ENCODE measurements around the gene ZNF716. TPM values are rescaled to one million over a fixed set of nuclear protein-coding genes. Genes with fewer than 3 reads are reported as not detected.
"Not testable (repeated sequence)": the region's sequence is repeated elsewhere in the genome, so short reads cannot be mapped to it uniquely, and the experiment has no call there.

The ZNF716 gene
- not detected in 2 replicates for total RNA-seq (2022)
- not detected for Bru-seq, nascent RNA
- BruChase-seq, experiment 1, labeled RNA remaining after a 6-hour chase = not detected
- not detected for BruChase-seq, experiment 2, labeled RNA remaining after a 2-hour chase
- long read RNA-seq = 0 reads

DNA sequence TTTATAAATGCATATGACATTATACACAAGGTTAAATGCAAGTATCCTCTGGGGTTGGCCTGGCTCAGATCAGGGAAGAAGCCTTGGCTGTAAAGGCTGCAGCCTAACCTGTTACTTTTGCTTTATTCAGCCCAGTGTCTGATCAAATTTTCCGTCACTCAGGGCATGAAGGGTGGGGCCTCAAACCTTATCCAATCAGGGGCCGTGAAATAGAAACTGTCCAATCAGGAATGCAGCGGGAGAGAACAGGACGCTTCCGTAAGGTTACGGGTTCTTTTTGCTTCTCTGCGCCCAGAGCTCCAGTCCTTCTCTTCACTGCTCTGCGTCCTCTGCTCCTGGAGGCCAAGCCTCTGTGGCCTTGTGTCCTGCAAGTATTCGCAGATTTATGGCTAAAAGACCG lies at the start of gene ZNF716:
Gene ZNF716 (plus strand): TSS at position 274 of the 400 bp plus-strand sequence. CDS start 112 bp downstream, at position 386.
- CTCF ChIA-PET = no interaction called here
- peaks cover 11% of the 10 kb centered on the region for H3K9me3 Mint-ChIP-seq (ENCODE audit: unreplicated experiment)
- H3K4me1 Mint-ChIP-seq (ENCODE audit: insufficient read depth, unreplicated experiment) = no peaks in the 10 kb centered on the region
- BruUV-seq (replicated peaks) = no TSS peak
- H3K36me3 Mint-ChIP-seq (ENCODE audit: insufficient read depth, unreplicated experiment) = no peaks in the 10 kb centered on the region
- H3K27me3 Mint-ChIP-seq (ENCODE audit: insufficient read depth, unreplicated experiment) = no peaks in the 10 kb centered on the region
- intact Hi-C loops (cut with micrococcal nuclease) = no loop called here
- DNase-seq (ENCODE audit: unreplicated experiment) = no peak
- TF ChIP-seq, protein P1, sequence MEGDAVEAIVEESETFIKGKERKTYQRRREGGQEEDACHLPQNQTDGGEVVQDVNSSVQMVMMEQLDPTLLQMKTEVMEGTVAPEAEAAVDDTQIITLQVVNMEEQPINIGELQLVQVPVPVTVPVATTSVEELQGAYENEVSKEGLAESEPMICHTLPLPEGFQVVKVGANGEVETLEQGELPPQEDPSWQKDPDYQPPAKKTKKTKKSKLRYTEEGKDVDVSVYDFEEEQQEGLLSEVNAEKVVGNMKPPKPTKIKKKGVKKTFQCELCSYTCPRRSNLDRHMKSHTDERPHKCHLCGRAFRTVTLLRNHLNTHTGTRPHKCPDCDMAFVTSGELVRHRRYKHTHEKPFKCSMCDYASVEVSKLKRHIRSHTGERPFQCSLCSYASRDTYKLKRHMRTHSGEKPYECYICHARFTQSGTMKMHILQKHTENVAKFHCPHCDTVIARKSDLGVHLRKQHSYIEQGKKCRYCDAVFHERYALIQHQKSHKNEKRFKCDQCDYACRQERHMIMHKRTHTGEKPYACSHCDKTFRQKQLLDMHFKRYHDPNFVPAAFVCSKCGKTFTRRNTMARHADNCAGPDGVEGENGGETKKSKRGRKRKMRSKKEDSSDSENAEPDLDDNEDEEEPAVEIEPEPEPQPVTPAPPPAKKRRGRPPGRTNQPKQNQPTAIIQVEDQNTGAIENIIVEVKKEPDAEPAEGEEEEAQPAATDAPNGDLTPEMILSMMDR (IDR thresholded peaks at IDR 0.05; ENCODE audit: unreplicated experiment) = no peak
- POLR2A ChIA-PET = no interaction called here
- no peak within 1 kb of the TSS for H3K27ac Mint-ChIP-seq (ENCODE audit: low read depth, unreplicated experiment)
- H3K4me3 Mint-ChIP-seq (ENCODE audit: unreplicated experiment) = no peak within 1 kb of the TSS

DNA sequence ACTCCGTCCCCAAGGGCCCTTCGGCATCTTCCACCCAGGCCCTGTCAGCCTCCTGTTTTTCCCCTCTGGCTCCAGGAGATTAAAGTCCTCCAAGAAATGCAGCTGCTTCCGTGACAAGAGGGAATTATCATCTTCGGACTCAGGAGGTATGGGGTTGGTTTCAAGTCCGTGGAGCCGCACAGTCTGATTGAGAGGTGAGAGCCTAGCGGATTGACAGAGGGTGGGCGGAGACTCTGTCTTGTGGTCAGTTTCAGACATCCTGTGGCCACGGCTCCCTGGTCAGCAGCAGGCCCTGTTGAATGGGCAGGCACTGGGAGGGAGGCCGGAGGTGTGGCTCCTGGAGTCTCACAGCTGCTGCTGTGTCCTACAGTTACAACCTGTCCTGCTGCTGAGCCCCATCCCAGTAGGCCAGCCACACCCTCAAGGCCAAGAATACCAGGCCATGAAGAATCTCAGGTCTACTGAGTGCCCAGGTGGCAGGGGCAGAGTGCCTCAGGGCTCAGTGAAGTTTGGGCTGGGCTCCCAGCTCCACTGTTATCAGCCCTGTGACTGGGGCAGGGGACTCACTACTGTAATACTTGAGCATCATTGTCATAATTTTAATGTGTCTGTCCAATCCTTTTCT lies 49.3 kb upstream of the ZNF716 start:
- intact Hi-C loops (cut with micrococcal nuclease) = no loop called here
- TF ChIP-seq, protein P1 (IDR thresholded peaks at IDR 0.05; ENCODE audit: unreplicated experiment) = no peak
- BruUV-seq (replicated peaks) = no TSS peak
- DNase-seq (ENCODE audit: unreplicated experiment) = no peak
- Mint-ChIP-seq H3K9me3 (ENCODE audit: unreplicated experiment) (peaks cover 26% of the 10 kb centered on the region), H3K4me1 (ENCODE audit: insufficient read depth, unreplicated experiment) (no peaks in the 10 kb centered on the region), H3K36me3 (ENCODE audit: insufficient read depth, unreplicated experiment) (no peaks in the 10 kb centered on the region), H3K27ac (ENCODE audit: low read depth, unreplicated experiment) (no peak overlapping the region), H3K4me3 (ENCODE audit: unreplicated experiment) (no peak overlapping the region), H3K27me3 (ENCODE audit: insufficient read depth, unreplicated experiment) (no peaks in the 10 kb centered on the region)
- ChIA-PET POLR2A (no interaction called here), CTCF (no interaction called here)

DNA sequence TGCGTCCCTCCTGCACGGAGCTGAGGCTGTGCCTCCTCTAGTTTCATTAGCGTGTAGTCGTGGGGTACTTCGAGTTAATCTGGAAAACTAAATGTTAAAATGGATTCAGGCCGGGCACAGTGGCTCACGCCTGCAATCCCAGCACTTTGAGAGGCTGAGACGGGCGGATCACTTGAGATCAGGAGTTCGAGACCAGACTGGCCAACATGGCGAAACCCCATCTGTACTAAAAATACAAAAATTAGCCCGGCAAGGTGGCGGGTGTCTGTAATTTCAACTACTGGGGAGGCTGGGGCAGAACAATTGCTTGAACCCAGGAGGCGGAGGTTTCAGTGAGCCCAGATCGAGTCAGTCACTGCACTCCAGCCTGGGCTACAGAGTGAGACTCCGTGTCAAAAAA lies 46.9 kb upstream of the ZNF716 start:
- H3K27me3 Mint-ChIP-seq (ENCODE audit: insufficient read depth, unreplicated experiment); H3K36me3 Mint-ChIP-seq (ENCODE audit: insufficient read depth, unreplicated experiment); POLR2A ChIA-PET; H3K4me1 Mint-ChIP-seq (ENCODE audit: insufficient read depth, unreplicated experiment); intact Hi-C loops (cut with micrococcal nuclease); H3K4me3 Mint-ChIP-seq (ENCODE audit: unreplicated experiment); H3K27ac Mint-ChIP-seq (ENCODE audit: low read depth, unreplicated experiment); BruUV-seq (replicated peaks); DNase-seq (ENCODE audit: unreplicated experiment); CTCF ChIA-PET: not testable (repeated sequence)
- peaks cover 20% of the 10 kb centered on the region for H3K9me3 Mint-ChIP-seq (ENCODE audit: unreplicated experiment)

DNA sequence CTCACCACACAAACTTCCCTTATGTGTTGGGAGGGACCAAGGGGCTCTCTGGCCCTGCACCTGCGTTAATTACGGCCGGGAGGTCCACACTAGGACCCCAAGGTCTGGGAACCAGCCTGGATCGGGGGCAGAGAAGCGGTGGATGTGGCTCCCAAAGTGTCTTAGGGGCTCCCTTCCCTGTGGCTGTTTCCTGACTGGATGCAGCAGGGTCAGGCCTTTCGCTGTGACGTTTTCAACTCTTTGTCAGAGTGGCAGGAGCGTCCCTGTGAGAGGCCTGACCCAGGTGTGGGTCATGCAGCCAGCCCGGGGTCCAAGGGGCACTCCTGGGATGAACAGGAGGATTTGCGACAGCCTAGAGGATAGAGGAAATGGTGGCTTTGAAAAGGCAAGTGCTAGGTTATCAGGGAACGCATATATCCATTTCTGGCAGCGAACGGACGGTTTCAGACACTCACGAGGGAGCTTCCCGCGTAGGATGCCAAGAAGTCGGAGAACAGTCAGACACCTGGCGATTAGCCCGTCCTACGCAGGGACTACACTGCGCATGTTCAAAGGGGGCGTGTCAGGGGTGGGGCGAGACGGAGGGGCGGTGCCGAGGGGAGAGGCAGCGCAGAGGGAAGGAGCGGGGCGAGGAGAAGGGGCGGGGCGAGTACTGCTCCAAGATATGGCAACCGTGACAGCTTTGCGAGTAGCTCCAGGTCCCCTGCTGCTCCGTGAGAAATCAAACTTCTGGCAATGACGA lies 46.2 kb upstream of the ZNF716 start:
- no peaks in the 10 kb centered on the region for H3K4me1 Mint-ChIP-seq (ENCODE audit: insufficient read depth, unreplicated experiment)
- TF ChIP-seq, protein P1 (IDR thresholded peaks at IDR 0.05; ENCODE audit: unreplicated experiment) = no peak
- CTCF ChIA-PET = no interaction called here
- H3K36me3 Mint-ChIP-seq (ENCODE audit: insufficient read depth, unreplicated experiment) = no peaks in the 10 kb centered on the region
- H3K4me3 Mint-ChIP-seq (ENCODE audit: unreplicated experiment) = no peak overlapping the region
- intact Hi-C loops (cut with micrococcal nuclease) = no loop called here
- POLR2A ChIA-PET = no interaction called here
- BruUV-seq (replicated peaks) = no TSS peak
- H3K27me3 Mint-ChIP-seq (ENCODE audit: insufficient read depth, unreplicated experiment) = no peaks in the 10 kb centered on the region
- no peak overlapping the region for H3K27ac Mint-ChIP-seq (ENCODE audit: low read depth, unreplicated experiment)
- DNase-seq (ENCODE audit: unreplicated experiment) = no peak
- peaks cover 20% of the 10 kb centered on the region for H3K9me3 Mint-ChIP-seq (ENCODE audit: unreplicated experiment)
